Measurements from ENCODE around the gene RPUSD2.

The RPUSD2 gene

DNA sequence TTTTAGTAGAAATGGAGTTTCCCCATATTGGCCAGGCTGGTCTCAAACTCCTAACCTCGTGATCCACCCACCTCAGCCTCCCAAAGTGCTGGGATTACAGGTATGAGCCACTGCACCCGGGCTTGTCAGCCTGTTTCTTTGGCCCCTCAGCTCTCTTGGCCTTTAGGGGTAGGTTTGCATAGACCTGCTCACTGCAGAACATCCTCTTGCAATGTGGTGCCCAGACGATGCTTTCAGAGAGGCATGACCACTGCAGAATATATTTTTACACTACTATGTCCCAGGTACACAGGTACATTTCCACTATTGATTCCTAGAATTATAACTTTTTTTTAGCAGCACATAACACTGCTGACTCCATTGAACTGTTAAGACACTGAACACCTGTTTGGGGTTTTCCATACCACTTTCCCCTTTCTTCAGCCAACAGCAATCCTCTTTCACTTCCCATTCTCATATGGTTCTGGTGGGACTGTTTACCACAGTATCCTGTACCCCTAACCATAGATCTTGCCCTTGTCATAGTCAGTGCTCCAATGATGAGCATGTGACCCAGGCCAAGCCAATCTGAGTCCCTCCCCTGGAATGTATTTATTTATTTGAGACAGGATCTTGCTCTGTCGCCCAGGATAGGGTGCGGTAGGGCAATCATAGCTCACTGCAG lies 25.3 kb upstream of the RPUSD2 start:
- H3K9ac ChIP-seq (ENCODE audit: low read depth in 1 of 2, low read length in 2 of 2): no peak overlapping the region

DNA sequence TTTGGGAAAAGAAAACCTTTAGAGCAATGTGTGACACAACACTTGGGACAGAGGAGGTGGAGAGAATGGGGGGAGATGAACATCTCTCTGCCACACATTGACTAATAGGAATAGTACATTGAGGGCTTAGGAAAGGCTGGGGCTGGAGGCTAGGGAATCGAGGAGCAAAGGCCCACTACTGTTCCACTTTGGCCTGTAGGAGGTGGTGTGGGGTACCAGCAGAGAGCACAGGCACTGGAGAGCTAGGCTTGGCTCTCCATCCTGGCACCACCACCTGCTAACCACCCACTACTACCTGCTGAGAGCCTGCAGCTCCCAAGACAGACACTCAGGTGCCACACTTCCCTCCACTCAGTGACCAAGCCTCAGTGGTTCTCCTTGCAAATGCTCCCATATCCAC lies 23.6 kb upstream of the RPUSD2 start:
- Histone ChIP-seq H3K36me3 (ENCODE audit: control insufficient read depth in 2 of 2, insufficient read depth in 2 of 2, low read length in 2 of 2) (peaks cover 9 to 19% of the 10 kb centered on the region in 2 donors), H3K4me3 (ENCODE audit: low read length in 2 of 2) (no peak overlapping the region), H3K4me1 (ENCODE audit: control insufficient read depth in 2 of 2, insufficient read depth in 2 of 2, low read length in 2 of 2) (peaks cover 8 to 9% of the 10 kb centered on the region in 2 donors), H3K9ac (ENCODE audit: low read depth in 1 of 2, low read length in 2 of 2) (no peak overlapping the region), H3K9me3 (ENCODE audit: control insufficient read depth in 2 of 2, low read length in 2 of 2) (no peaks in the 10 kb centered on the region), H3K27me3 (ENCODE audit: control insufficient read depth in 2 of 2, insufficient read depth in 2 of 2, low read length in 2 of 2) (no peaks in the 10 kb centered on the region), H3K27ac (ENCODE audit: low read depth in 2 of 2, low read length in 2 of 2) (no peak overlapping the region)

More for the DNA sequence above, 25.3 kb upstream of the RPUSD2 start:
- H3K4me1 ChIP-seq (ENCODE audit: control insufficient read depth in 2 of 2, insufficient read depth in 2 of 2, low read length in 2 of 2): peaks cover 0 to 6% of the 10 kb centered on the region in 2 donors
- peak overlapping the region in 1 of 2 donors; percentile 9 for H3K27ac ChIP-seq (ENCODE audit: low read depth in 2 of 2, low read length in 2 of 2)
- no peaks in the 10 kb centered on the region for H3K9me3 ChIP-seq (ENCODE audit: control insufficient read depth in 2 of 2, low read length in 2 of 2)
- H3K36me3 ChIP-seq (ENCODE audit: control insufficient read depth in 2 of 2, insufficient read depth in 2 of 2, low read length in 2 of 2): peaks cover 8 to 9% of the 10 kb centered on the region in 2 donors
- H3K4me3 ChIP-seq (ENCODE audit: low read length in 2 of 2): no peak overlapping the region
- no peaks in the 10 kb centered on the region for H3K27me3 ChIP-seq (ENCODE audit: control insufficient read depth in 2 of 2, insufficient read depth in 2 of 2, low read length in 2 of 2)

DNA sequence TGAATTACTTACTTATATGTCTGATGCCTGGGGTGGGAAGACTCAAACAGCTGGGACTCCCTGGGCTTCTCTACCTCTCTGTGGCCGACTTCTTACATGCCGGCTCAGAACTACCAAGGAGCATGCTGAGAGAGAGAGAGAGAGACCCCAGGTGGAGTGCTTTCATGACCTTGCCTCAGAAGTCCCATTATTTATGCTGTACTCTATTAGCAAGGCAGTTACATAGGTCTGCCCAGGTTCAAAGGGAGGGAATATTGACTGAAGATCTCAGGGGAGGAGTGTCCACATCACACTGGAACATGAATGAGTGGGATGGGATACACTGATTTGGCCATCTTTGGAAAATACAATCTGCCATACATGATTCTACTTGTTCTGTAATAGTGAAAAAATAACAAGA lies 20.5 kb upstream of the RPUSD2 start:
- Histone ChIP-seq H3K27ac (ENCODE audit: low read depth in 2 of 2, low read length in 2 of 2) (no peak overlapping the region), H3K4me1 (ENCODE audit: control insufficient read depth in 2 of 2, insufficient read depth in 2 of 2, low read length in 2 of 2) (peaks cover 8 to 12% of the 10 kb centered on the region in 2 donors), H3K36me3 (ENCODE audit: control insufficient read depth in 2 of 2, insufficient read depth in 2 of 2, low read length in 2 of 2) (peaks cover 7 to 19% of the 10 kb centered on the region in 2 donors), H3K9me3 (ENCODE audit: control insufficient read depth in 2 of 2, low read length in 2 of 2) (no peaks in the 10 kb centered on the region), H3K9ac (ENCODE audit: low read depth in 1 of 2, low read length in 2 of 2) (no peak overlapping the region), H3K27me3 (ENCODE audit: control insufficient read depth in 2 of 2, insufficient read depth in 2 of 2, low read length in 2 of 2) (no peaks in the 10 kb centered on the region), H3K4me3 (ENCODE audit: low read length in 2 of 2) (no peak overlapping the region)

DNA sequence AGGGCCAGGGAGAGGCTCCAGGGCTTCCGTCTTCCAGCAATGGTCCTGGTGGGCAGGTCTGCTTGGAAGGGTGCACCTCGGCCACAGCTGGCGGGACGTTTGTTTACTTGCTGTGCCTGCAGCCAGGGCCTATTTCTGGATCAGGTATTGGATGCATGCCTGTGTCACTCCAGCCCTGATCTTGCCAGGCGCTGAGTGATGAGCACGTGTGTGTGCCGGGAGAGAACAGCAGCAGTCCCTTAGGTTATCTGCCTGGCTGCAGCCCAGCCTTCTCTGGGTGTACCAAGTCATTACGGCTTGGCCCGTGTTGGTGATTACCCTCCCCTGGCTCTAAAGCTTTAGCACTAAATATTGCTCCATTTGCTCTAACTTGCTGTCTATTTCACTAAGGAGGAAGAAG lies 19.2 kb upstream of the RPUSD2 start:
- H3K9ac ChIP-seq (ENCODE audit: low read depth in 1 of 2, low read length in 2 of 2): no peak overlapping the region
- H3K4me3 ChIP-seq (ENCODE audit: low read length in 2 of 2): no peak overlapping the region
- peaks cover 8 to 12% of the 10 kb centered on the region in 2 donors for H3K4me1 ChIP-seq (ENCODE audit: control insufficient read depth in 2 of 2, insufficient read depth in 2 of 2, low read length in 2 of 2)
- H3K27me3 ChIP-seq (ENCODE audit: control insufficient read depth in 2 of 2, insufficient read depth in 2 of 2, low read length in 2 of 2): no peaks in the 10 kb centered on the region
- peaks cover 12 to 24% of the 10 kb centered on the region in 2 donors for H3K36me3 ChIP-seq (ENCODE audit: control insufficient read depth in 2 of 2, insufficient read depth in 2 of 2, low read length in 2 of 2)
- no peaks in the 10 kb centered on the region for H3K9me3 ChIP-seq (ENCODE audit: control insufficient read depth in 2 of 2, low read length in 2 of 2)
- H3K27ac ChIP-seq (ENCODE audit: low read depth in 2 of 2, low read length in 2 of 2): peak overlapping the region in 1 of 2 donors; percentile 56

DNA sequence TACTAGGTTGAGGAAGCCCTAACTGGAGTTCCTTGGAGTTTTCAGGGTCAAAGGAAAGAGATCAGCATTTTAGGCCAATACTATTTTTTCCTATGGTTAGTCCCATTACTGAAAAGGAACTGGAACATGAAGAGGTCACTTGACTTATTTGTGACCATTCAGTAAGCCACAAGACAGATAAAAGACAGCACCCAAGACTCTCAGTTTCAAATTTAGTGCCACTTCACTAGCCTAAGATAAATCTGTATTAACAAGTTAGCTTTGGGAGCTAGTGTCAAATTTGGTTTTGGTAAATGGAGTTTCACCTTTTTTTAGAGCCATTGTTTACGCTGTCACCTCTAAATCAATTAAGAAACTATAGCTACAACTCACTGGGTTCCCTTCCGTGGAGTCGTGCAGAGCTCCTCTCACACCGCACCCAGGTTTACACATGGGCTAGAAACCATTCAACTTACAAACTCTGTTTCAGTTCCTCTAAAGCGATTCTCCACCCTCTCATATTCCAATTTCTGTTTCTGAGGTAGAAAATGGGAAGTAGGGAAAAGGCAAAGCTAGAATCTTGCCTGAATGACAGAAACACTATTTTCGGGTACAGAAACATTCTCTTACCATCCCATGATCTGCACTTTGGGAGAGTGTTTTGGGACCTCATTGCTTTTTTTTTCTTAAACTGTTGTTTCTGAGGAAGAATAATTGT lies 18.6 kb upstream of the RPUSD2 start:
- Histone ChIP-seq H3K27me3 (ENCODE audit: control insufficient read depth in 2 of 2, insufficient read depth in 2 of 2, low read length in 2 of 2) (no peaks in the 10 kb centered on the region), H3K27ac (ENCODE audit: low read depth in 2 of 2, low read length in 2 of 2) (peak overlapping the region in 1 of 2 donors; percentile 56), H3K4me1 (ENCODE audit: control insufficient read depth in 2 of 2, insufficient read depth in 2 of 2, low read length in 2 of 2) (peaks cover 5 to 12% of the 10 kb centered on the region in 2 donors), H3K4me3 (ENCODE audit: low read length in 2 of 2) (no peak overlapping the region), H3K36me3 (ENCODE audit: control insufficient read depth in 2 of 2, insufficient read depth in 2 of 2, low read length in 2 of 2) (peaks cover 14 to 26% of the 10 kb centered on the region in 2 donors), H3K9me3 (ENCODE audit: control insufficient read depth in 2 of 2, low read length in 2 of 2) (no peaks in the 10 kb centered on the region), H3K9ac (ENCODE audit: low read depth in 1 of 2, low read length in 2 of 2) (no peak overlapping the region)

DNA sequence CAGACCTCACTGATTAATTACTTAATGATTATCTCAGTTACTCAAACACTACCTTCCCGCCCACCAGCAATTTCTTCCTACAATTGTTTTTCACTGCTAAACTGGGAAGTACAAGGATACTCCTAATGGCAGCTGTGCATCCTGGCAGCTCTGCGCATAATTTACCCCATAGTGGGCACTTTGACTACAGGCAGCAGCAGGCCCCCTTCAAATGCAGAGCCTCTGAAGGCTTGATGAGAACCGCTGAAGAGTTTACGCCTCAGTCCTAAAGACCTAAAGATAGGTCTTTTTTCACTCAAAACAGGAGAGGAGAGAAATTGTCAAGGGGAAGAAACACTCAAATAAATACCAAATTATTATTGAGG lies 15.0 kb upstream of the RPUSD2 start:
- H3K27me3 ChIP-seq (ENCODE audit: control insufficient read depth in 2 of 2, insufficient read depth in 2 of 2, low read length in 2 of 2): no peaks in the 10 kb centered on the region
- peaks cover 2 to 12% of the 10 kb centered on the region in 2 donors for H3K4me1 ChIP-seq (ENCODE audit: control insufficient read depth in 2 of 2, insufficient read depth in 2 of 2, low read length in 2 of 2)
- no peak overlapping the region for H3K27ac ChIP-seq (ENCODE audit: low read depth in 2 of 2, low read length in 2 of 2)
- peaks cover 23 to 24% of the 10 kb centered on the region in 2 donors for H3K36me3 ChIP-seq (ENCODE audit: control insufficient read depth in 2 of 2, insufficient read depth in 2 of 2, low read length in 2 of 2)
- H3K4me3 ChIP-seq (ENCODE audit: low read length in 2 of 2): no peak overlapping the region
- H3K9ac ChIP-seq (ENCODE audit: low read depth in 1 of 2, low read length in 2 of 2): no peak overlapping the region
- H3K9me3 ChIP-seq (ENCODE audit: control insufficient read depth in 2 of 2, low read length in 2 of 2): no peaks in the 10 kb centered on the region

DNA sequence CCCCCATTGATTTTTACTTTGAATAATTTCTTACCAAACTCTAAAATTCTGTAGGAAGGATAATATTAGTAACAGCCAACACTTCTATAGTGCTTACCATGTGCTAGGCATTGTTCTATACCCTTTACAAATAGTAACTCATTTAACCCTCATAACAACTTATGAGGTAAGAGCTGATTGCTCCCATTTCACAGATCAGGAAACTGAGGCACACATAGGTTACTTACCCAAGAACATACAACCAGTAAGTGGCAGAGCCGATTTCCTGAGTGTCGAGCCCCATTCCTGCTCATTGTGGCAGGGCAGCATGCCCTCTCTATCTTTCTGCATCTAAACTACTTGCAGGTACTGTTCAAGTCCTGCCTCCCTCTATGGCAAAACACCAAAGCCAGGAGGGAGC lies 13.2 kb upstream of the RPUSD2 start:
- Histone ChIP-seq H3K9ac (ENCODE audit: low read depth in 1 of 2, low read length in 2 of 2) (no peak overlapping the region), H3K4me1 (ENCODE audit: control insufficient read depth in 2 of 2, insufficient read depth in 2 of 2, low read length in 2 of 2) (peaks cover 0 to 3% of the 10 kb centered on the region in 2 donors), H3K4me3 (ENCODE audit: low read length in 2 of 2) (no peak overlapping the region), H3K27ac (ENCODE audit: low read depth in 2 of 2, low read length in 2 of 2) (no peak overlapping the region), H3K36me3 (ENCODE audit: control insufficient read depth in 2 of 2, insufficient read depth in 2 of 2, low read length in 2 of 2) (peaks cover 16 to 25% of the 10 kb centered on the region in 2 donors), H3K27me3 (ENCODE audit: control insufficient read depth in 2 of 2, insufficient read depth in 2 of 2, low read length in 2 of 2) (no peaks in the 10 kb centered on the region), H3K9me3 (ENCODE audit: control insufficient read depth in 2 of 2, low read length in 2 of 2) (no peaks in the 10 kb centered on the region)

DNA sequence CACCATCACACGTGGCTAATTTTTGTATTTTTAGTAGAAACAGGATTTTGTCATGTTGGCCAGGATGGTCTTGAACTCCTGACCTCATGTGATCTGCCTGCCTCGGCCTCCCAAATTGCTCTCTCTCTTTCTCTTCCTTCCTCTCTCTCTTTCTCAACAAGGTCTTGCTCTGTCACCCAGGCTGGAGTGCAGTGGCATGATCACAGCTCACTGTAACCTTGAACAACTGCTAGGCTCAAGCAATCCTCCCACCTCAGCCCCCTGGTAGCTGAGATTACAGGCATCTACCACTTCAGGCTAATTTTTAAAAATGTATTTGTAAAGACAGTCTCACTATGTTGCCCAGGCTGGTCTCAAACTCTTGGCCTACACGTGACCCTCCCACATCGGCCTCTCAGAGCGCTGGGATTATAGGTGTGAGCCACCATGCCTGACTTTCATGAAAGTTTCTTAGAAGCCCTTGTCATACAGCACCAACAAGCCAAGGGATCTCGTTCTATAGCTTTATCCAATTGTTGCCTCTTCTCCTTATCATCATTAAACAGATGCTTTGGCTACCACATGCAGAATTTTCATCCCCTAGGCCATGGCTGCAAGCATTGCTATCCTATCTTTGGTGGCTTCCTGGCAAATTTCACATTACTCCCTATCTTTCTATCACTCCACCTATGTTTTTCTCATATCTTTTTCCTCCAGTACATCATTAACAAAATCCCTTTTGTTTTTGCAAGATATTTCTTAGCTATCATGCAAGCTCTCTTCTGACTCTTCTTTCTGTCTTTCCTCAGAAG lies 10.0 kb upstream of the RPUSD2 start:
- no peak overlapping the region for H3K4me3 ChIP-seq (ENCODE audit: low read length in 2 of 2)
- no peak overlapping the region for H3K27ac ChIP-seq (ENCODE audit: low read depth in 2 of 2, low read length in 2 of 2)
- no peaks in the 10 kb centered on the region for H3K9me3 ChIP-seq (ENCODE audit: control insufficient read depth in 2 of 2, low read length in 2 of 2)
- H3K9ac ChIP-seq (ENCODE audit: low read depth in 1 of 2, low read length in 2 of 2): no peak overlapping the region
- H3K36me3 ChIP-seq (ENCODE audit: control insufficient read depth in 2 of 2, insufficient read depth in 2 of 2, low read length in 2 of 2): peaks cover 22 to 24% of the 10 kb centered on the region in 2 donors
- no peaks in the 10 kb centered on the region for H3K27me3 ChIP-seq (ENCODE audit: control insufficient read depth in 2 of 2, insufficient read depth in 2 of 2, low read length in 2 of 2)
- peaks cover 0 to 7% of the 10 kb centered on the region in 2 donors for H3K4me1 ChIP-seq (ENCODE audit: control insufficient read depth in 2 of 2, insufficient read depth in 2 of 2, low read length in 2 of 2)

DNA sequence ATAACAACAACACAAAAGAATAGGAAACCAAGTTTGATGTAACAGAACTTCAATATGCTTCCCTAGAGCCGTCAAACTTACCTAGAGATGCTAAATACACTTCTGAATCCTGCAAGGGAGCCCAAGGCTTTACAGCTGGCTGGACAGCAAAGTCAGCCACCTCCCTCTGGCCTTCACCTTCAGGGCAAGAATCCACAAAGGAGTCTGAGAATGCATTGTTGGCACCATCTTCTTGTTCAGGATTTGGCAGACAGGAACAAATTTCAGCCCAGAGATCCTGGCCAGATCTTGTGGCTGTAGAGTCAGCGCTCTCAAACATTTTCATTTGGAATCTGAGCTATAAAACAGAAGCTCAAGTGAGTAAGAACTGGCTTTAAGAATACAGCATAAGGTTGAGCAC lies 6.4 kb upstream of the RPUSD2 start:
- Histone ChIP-seq H3K9me3 (ENCODE audit: control insufficient read depth in 2 of 2, low read length in 2 of 2) (no peaks in the 10 kb centered on the region), H3K27me3 (ENCODE audit: control insufficient read depth in 2 of 2, insufficient read depth in 2 of 2, low read length in 2 of 2) (no peaks in the 10 kb centered on the region), H3K4me3 (ENCODE audit: low read length in 2 of 2) (no peak overlapping the region), H3K36me3 (ENCODE audit: control insufficient read depth in 2 of 2, insufficient read depth in 2 of 2, low read length in 2 of 2) (peaks cover 9 to 10% of the 10 kb centered on the region in 2 donors), H3K4me1 (ENCODE audit: control insufficient read depth in 2 of 2, insufficient read depth in 2 of 2, low read length in 2 of 2) (peaks cover 5 to 10% of the 10 kb centered on the region in 2 donors), H3K27ac (ENCODE audit: low read depth in 2 of 2, low read length in 2 of 2) (no peak overlapping the region), H3K9ac (ENCODE audit: low read depth in 1 of 2, low read length in 2 of 2) (no peak overlapping the region)

DNA sequence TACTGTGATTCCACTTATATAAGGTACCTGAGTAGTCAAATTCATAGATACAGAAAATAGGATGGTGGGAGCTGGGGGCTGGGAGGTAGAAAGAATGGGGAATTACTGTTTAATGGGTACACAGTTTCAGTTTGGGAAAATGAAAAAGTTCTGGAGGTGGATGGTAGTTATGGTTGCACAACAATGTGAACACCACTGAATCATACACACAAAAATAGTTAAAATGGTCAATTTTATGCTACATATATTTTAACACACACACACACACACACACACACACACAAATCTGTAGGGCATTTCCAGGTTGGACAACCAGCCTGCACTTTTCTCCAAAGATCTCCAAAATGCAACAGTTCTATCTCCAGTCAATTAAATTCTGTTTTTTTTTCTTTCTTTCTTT lies 5.7 kb upstream of the RPUSD2 start:
- Histone ChIP-seq H3K36me3 (ENCODE audit: control insufficient read depth in 2 of 2, insufficient read depth in 2 of 2, low read length in 2 of 2) (peaks cover 8 to 10% of the 10 kb centered on the region in 2 donors), H3K27ac (ENCODE audit: low read depth in 2 of 2, low read length in 2 of 2) (no peak overlapping the region), H3K9me3 (ENCODE audit: control insufficient read depth in 2 of 2, low read length in 2 of 2) (no peaks in the 10 kb centered on the region), H3K9ac (ENCODE audit: low read depth in 1 of 2, low read length in 2 of 2) (no peak overlapping the region), H3K27me3 (ENCODE audit: control insufficient read depth in 2 of 2, insufficient read depth in 2 of 2, low read length in 2 of 2) (no peaks in the 10 kb centered on the region), H3K4me3 (ENCODE audit: low read length in 2 of 2) (no peak overlapping the region), H3K4me1 (ENCODE audit: control insufficient read depth in 2 of 2, insufficient read depth in 2 of 2, low read length in 2 of 2) (peaks cover 5 to 10% of the 10 kb centered on the region in 2 donors)
